ENCODE data around the gene METTL16. TPM values are rescaled to one million over a fixed set of nuclear protein-coding genes. Genes with fewer than 3 reads are reported as not detected.

Gene METTL16
- total and polyA plus RNA-seq, 2 of the 4 experiments (the other 2 are of a cell fraction): 11.8 to 15.4 TPM

DNA sequence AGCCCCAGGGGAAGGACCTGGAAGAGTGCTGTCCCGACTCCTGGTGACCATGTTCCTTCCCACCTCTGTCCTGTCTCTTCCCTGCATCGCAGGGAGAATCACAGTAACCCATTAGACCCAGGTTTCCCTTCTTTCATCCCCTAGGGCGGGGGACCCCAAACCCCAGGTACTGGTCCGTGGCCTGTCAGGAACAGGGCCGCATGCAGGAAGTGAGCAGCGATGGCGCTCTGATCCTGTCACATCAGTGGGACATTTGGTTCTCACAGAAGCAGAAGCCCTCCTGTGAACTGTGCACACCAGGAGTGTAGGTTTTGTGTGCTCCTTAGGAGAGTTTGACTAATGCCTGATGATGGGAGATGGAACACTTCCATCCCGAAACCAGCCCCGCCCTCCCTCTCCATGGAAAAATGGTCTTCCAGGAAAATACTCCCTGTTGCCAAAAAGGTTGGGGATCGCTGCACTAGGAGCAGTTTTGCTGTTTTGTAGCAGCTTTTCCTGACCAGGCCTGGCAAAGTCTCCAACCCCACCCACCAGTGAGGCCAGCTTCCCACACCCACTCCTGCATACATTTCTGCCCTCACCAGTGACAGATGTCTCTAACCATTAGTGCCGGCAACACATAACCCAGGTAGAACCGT is 121.4 kb downstream of the METTL16 start:
- Histone ChIP-seq H3K14ac (replicated peaks; ENCODE audit: low read depth, low read length) (0 out of 2 replicates have a peak overlapping the region, but pooled peaks have one; percentile 44), H3K27ac (ENCODE audit: insufficient read depth, low read length) (no peak overlapping the region), H3K36me3 (ENCODE audit: control insufficient read depth, insufficient read depth, low read length) (peaks cover 26% of the 10 kb centered on the region; the same call in 1 of the 2 replicates), H3K9ac (ENCODE audit: low read depth, low read length) (no peak overlapping the region), H4K20me1 (ENCODE audit: insufficient read depth, low read length) (peaks cover 33% of the 10 kb centered on the region), H3K4me1 (ENCODE audit: control insufficient read depth, insufficient read depth, low read length) (peaks cover 14% of the 10 kb centered on the region), H2BK5ac (ENCODE audit: low read depth, low read length, poor library complexity, severe bottlenecking) (no peak overlapping the region), H2BK120ac (ENCODE audit: low read depth, low read length) (no peak overlapping the region), H4K5ac (ENCODE audit: low read depth, low read length) (no peak overlapping the region), H3K27me3 (ENCODE audit: control insufficient read depth, insufficient read depth, low read length) (no peaks in the 10 kb centered on the region), H3K9me3 (ENCODE audit: control insufficient read depth, insufficient read depth, low read length) (no peaks in the 10 kb centered on the region), H2AFZ (replicated peaks; ENCODE audit: low read length, poor library complexity) (peak overlapping the region; percentile 56), H3K9me1 (ENCODE audit: insufficient read depth, low read length) (peaks cover 5% of the 10 kb centered on the region; the same call in 1 of the 2 replicates), H3K4ac (ENCODE audit: low read depth, low read length) (no peak overlapping the region; the same call in 1 of the 2 replicates), H2AK9ac (replicated peaks; ENCODE audit: low read depth, low read length, poor library complexity) (peak overlapping the region; percentile 76), H3K79me1 (ENCODE audit: low read depth in 1 of 2, low read length in 2 of 2) (peaks cover 18 to 57% of the 10 kb centered on the region in 2 experiments), H2AK5ac (ENCODE audit: low read depth, low read length) (no peak overlapping the region), H3K4me3 (ENCODE audit: insufficient read depth, low read depth, low read length) (no peak overlapping the region), H3K18ac (ENCODE audit: low read depth, low read length) (no peak overlapping the region), H3K23ac (ENCODE audit: low read depth, low read length) (peak overlapping the region; percentile 51; the same call in 1 of the 2 replicates), H3K56ac (ENCODE audit: extremely low read depth, insufficient read depth, low read length) (no peak overlapping the region), H2BK15ac (ENCODE audit: low read depth, low read length) (no peak overlapping the region), H2BK20ac (ENCODE audit: low read depth, low read length) (0 out of 2 replicates have a peak overlapping the region, but pooled peaks have one; percentile 2), H3K4me2 (ENCODE audit: low read depth, low read length) (no peak overlapping the region), H4K91ac (ENCODE audit: insufficient read depth, low read depth, low read length) (no peak overlapping the region), H4K8ac (ENCODE audit: low read depth in 2 of 2, low read length in 2 of 2) (no peak overlapping the region)
- no TSS peak for BruUV-seq (replicated peaks)
- intact Hi-C loops (cut with micrococcal nuclease): no loop called here
- ChIA-PET CTCF (interaction anchor here (3.2 kb wide), 1 partner anchor 8 kb away, joined by 21 read pairs; no protein-coding TSS in a partner anchor), POLR2A (ENCODE audit: unreplicated experiment) (no interaction called here)
- dilution Hi-C loops (cut with HindIII; ENCODE audit: low sequenced_read_pairs, unreplicated experiment): no loop called here
- TF ChIP-seq MAZ (IDR thresholded peaks at IDR 0.05; ENCODE audit: borderline replicate concordance, low read depth, low read length) (no peak), MXI1 (IDR thresholded peaks at IDR 0.05; ENCODE audit: borderline replicate concordance, low read depth, low read length) (no peak)
- DNase-seq (no peak), ATAC-seq (ENCODE audit: low read depth) (no peak)
- in situ Hi-C loops (cut with MboI; ENCODE audit: low sequenced_read_pairs): no loop called here
- whole genome bisulfite sequencing, 2 experiments (ENCODE audit: extremely low coverage in 2 of 2, insufficient read length in 1 of 2): 85% methylated on average over 9 of the region's 12 CpGs; no CpG with 5 or more reads in 1 of the 2 experiments
